Tongue (tissue), 2 donors: Measurements from ENCODE around the gene TANGO2. TPM values are rescaled to one million over a fixed set of nuclear protein-coding genes. Genes with fewer than 3 reads are reported as not detected.

Experiments used
- DNase-seq: peaks from one replicate; pipeline ENCODE4 v3.0.0-alpha.2; 2015
- total RNA-seq: library from RNA; depleted of rRNA; stranded (reverse); fragments of >200 nt; gene quantifications from one replicate; pipeline ENCODE4 v1.2.3, GENCODE V29; 2014

TANGO2 gene
- total RNA-seq, 1 donor from 2014 or later: 25.2 TPM

DNA sequence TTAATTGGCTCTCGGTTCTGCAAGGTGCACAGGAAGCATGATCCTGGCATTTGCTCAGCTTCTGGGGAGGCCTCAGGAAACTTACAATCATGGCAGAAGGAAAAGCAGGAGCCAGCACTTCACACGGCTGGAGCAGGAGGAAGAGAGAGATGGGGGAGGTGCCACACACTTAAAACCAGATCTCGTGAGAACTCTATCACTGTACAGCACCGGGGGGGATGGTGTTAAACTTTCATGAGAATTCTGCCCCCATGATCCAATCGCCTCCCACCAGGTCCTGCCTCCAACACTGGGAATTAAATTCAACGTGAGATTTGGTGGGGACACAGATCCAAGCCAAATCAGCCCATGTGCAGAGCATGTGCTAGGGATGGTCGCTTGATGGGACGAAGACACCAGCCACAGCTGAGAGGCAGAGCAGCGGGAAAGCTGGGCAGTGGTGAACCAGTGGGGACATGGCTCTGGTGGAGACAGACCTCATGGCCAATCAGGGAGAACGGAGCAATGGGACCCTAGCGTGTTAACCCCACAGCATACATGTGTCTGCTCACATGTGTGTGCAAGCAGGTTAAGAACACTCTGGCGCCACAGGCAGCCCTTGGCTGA, 6.2 kb downstream of the TANGO2 start:
- no peak for DNase-seq

DNA sequence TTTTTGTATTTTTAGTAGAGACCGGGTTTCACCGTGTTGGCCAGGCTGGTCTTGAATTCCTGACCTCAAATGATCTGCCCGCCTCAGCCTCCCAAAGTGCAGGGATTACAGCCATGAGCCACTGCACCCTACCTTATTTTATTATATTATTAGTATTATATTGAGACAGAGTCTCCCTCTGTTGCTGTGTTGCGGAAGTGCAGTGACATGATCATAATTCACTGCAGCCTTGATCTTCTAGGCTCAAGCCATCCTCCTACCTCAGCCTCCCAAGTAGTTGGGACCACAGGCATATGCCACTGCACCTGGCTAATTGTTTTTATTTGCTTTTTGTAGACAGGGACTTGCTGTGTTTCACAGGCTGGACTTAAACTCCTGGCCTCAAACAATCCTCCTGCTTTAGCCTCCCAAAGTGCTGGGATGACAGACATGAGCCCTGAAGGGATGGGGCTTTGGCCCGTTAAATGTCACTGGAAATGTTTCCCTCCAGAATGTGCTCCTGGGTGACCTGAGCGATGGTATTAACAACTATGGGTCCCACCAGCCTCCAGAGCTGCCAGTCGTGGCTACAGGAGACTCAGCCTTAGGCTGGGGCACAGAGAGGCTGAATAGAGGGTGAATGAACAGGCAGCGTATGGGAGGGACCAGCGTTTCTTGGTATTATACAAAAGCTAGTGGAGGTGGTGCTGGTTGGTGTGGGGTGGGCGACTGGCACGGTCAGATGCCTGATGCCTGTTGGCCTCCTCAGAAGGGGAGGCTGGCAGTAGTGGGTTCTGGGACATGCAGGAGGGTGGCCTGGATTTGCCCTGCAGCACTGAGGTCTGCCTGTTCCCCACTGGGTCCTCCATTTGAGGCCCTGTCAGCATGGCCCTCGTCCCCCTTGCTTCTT, 7.3 kb downstream of the TANGO2 start:
- no peak for DNase-seq

DNA sequence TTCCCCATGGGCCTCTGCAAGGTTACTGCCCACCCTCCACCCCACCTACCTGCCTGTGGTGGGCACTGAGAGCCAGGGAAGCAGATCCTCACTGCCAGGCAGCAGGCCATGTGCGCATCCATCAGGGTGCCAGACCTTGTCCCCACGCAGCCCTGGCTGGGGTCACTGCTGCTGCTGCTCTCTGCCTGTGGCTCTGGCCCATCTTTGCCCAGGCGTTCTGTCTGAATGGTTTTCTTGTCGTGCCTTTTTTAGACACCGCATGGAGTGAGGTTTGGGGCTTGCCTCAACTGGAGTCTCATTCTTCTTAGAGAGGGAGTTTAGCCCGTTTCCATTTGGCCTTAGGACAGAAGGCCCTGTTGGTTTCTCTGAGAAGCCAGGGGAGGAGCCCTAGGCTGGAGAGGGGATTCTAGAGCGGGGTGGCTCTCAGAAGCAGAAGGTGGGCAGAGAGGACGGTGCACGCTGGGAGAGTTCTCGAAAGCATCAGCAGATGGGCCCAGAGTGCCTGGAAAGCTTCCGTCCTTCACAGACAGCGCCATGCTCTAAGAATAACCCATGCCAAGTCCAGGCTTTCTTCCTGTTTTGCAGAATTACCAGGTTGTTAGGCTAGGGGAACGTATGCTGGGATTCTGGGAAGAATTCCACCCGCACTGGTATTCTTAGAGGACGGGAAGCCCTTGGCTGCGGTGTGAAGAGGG, 8.1 kb downstream of the TANGO2 start:
- DNase-seq: no peak

DNA sequence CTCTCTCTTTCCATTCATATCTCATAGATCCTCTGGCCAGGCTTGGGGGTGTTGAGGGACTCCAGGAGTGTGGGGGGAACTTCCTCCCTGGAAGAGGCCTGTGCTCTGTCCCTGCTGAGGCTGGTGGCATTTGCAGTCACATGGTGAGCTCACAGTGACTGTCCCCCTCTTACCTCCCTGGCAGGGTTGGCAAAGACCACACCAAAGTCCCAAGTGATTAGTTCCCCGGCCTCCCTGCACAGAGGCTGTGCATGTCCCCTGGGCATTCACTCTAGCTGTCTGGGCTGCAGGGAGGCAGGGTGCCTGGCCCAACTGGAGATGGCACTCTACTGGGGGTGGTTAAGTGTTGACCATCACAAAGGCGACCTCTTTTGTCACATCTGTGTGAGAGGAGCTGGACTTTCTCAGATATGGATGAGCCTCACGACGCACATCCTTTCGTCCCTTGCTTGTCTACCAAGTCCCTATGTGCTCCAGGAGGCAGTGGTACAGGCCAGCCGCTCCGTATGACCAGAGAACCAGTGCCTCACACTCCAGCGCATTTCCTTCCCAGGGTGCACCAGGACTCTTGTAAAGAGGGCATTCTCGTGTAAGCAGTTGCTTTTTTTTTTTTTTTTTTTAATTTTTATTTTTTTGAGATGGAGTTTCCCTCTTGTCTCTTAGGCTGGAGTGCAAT, 8.8 kb downstream of the TANGO2 start:
- no peak for DNase-seq

DNA sequence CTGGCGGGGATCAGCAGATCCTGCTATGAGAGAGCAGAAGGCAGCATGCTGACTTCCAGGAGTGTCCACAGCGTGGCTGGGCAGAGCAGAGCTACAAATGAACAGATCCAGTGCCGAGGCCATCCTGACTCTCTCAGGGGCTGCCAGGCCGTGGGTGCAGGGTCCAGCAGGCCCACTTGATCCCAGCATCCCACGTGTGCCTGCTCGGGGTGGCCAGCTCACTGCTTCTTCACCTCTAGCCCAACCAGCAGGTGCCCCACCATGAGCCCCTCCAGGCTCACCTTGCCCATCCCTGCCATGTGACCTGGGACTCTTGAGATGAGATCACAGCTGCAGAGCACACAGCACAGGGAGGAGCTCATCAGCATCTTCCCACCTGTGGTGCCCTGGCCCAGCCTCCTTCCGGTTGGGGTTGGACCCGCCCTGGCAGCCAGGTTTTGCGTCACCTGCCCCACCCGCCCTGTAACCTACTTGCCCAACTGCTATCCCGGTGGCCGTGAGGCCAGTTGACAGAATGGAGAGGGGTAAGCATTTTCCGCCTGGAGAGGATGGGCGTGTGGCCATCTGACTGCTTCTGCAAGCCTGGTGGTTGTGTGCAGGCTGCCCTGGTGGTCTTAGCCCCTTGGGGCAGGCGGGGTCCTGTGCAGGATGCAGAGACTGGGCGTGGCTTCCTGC, 11.0 kb downstream of the TANGO2 start:
- no peak for DNase-seq

DNA sequence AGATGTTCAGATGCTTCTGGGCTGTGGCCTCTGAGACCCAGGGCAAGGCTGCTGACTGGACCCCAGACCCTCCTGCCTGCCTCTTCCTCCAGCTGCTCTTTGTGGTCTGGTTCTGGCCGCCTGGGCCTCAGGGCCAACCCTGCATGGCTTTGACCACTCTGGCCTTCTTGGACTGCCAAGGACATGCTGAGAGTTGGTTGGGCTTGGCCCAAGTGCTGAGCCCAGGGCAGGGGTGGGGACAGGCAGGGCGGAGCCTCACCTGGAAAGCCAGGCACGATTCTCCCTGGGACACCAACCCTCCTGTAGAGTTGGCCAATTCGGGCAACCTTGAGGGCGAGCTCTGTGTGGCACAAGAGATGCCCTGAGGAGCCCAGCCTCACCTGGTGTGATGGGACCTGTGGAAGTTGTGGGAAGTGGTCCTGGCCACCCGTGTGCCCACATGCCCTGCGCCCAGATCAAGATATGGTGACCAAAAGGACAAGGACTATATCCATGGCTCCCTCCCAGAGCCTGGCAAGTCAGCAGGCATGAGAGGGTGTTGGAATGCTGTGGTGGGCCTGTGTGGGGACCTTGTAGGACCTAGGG, 11.6 kb downstream of the TANGO2 start:
- no peak for DNase-seq

DNA sequence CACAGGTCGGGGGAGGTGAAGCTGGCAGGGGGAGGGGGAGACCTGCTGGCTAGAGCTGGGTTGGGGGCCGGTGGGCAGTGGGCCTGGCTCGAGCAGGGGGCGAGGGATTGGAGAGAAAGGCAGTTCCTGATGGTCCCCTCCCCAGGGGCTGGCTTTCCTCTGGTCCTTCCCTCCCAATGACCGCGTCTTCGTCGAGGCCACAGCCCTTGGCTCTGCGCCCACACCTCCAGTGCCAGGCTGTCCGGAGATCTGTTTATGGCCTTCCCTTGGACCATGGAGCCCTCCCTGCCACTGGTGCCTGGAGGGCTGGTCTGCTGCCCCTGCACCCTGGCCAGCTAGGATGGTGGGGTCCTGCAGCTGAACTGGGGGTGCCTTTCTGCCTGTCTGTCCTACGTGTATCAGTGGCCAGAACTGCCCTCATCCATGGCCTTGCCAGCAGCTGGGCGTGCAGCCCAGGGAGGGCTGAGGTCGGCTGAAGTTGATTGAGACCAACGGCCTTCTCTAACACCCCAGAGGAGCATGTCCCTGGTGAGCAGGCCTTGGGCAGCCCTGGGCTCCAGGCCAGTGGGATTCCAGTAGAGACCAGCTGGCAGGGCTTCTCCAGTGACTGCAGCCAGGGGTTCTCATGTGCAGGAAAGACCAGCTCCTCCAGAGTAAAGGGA, 12.3 kb downstream of the TANGO2 start:
- DNase-seq: peak; percentile 46

DNA sequence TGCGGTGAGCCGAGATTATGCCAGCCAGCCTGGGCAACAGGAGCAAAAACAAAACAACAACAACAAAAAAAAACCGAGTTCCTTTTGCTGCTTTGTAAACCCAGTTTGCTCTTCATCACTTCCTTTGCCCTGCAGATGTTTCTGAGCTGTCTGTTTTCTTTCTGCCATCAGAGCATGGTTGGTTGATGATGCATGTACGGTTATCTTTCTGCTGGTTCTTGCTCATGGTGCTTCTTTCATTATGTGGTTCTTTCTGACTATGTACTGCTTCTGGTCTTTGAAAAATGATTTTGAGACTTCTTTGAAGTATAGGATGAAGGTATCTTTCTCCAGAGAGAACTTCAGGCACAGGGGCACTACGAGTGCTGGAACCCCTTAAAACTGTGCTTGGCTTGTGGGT, 13.2 kb downstream of the TANGO2 start:
- DNase-seq: no peak

DNA sequence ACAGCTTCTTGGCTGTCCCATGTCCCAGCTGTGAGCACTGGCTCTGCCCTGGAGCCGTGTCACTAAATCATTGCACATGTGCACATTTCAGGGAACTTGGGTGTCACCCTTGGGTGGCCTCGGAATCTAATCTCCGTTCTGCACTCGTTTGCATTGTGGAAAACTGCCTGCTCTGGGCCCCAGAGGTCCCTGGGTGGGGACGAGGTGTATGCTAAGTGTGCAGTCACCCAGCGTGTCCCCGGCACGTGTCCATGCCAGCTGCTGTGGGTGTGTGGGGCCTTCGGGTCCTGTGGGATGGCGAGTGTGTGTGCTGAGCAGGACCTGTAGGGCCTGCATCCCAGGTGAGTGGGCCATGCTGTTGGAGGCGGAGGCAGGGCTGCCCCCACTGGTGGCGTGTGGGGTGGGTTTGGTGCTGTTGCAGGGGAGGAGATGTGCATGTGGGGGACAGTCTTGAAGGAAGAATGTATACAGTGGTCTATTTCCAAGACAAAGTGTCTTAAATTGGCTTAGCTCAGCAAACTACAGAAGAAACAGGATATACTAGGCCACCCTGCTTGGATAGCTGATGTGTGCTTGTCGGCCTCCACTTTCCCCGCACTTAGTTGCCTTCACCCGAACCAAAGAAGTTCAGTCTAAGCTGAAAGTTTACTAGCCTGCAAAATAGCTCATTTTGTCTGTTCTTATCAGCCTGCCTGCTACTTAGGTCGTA, 14.6 kb downstream of the TANGO2 start:
- no peak for DNase-seq

DNA sequence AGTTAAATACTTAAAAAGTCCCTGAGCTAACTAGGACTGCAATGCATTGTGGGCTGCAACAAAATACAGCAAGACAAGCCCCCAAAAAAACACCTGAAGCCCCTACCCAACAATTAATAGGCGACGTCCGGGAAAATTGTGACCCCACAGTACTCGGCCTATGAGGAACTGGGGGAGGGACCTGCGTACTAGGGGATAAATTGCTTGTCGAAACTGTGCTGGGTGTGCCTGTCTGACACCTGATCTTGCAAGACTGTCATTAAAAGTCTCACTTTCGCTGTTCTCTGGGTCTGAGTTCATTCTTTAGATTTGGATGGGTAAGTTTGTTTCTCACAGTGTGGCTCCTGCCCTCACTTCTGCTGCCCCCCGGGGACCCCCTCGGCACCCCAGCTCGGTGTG, 15.2 kb downstream of the TANGO2 start:
- no peak for DNase-seq

DNA sequence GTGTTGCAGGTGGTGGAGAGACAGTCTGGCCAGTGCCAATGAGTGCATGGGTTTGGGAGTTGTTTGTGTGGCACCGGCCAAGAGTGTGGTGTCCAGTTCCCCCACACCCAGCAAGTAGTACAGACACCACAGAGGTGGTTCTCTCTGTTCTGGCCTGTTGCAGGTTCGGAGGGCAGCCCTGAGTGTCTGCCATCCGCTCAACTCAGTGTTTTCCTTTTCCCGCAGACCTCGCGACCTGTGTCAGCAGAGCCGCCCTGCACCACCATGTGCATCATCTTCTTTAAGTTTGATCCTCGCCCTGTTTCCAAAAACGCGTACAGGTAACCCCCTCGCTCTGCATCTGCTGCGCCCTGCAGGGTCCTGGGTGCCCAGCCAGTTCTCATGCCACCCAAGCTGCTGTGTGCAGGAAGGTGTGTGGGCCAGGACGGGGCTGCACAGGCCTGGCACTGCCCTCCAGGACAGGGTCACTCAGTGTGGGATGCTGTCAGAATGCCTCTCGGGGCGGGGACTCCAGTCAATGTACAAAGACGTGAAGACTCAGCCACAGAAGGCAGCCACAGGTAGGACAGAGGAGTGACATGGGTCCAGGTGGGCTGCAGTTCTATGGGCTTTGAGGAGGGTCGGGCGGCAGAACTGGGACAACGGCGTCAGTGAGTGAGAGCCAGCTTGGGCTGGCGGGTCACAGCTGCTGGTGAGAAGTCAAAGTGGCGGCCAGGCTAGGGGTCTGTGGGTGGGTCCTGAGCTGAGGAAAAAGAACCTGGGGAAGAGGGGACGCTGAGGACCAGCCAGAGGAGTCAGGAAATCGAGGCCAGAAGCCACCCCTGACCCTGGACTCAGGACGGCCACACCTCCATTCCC, 15.9 kb downstream of the TANGO2 start:
- no peak for DNase-seq

DNA sequence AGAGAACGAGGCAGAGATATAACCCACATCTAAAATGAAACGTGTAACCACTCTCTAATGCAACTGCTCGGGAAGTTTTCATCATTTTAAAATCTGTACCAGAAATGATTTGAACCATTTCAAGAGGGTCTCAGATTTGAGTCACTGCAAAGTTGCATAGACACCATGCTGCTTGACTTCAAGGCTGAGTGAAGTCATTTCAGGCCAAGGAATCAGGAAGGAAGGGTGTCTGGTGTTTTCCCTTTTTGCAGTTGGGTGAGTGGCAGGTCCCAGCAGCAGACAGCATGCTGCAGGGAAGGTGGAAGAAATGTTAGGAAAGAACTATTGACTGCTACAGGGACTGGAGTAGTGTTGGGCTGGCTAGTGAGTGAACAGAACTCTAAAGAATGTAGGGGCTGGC, 16.5 kb downstream of the TANGO2 start:
- DNase-seq: no peak

DNA sequence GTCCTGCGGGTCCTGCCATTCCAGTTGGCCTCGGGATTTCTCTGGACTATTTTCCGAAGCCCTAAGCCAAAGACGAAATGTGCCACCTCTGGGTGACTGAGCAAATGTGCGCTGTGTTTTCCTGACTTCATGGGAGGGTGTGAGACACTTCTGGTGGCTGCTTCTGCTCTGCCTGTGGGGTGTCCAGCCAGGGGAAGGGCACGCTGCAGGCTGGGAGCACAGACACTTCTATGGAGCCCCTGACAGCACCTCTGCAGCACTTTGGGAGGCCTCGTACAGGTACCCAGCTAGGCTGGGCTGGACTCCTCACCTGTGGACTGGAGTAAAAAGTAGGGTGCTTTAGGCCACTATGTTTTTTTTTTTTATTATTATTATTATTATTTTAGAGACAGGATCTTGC, 17.7 kb downstream of the TANGO2 start:
- no peak for DNase-seq

DNA sequence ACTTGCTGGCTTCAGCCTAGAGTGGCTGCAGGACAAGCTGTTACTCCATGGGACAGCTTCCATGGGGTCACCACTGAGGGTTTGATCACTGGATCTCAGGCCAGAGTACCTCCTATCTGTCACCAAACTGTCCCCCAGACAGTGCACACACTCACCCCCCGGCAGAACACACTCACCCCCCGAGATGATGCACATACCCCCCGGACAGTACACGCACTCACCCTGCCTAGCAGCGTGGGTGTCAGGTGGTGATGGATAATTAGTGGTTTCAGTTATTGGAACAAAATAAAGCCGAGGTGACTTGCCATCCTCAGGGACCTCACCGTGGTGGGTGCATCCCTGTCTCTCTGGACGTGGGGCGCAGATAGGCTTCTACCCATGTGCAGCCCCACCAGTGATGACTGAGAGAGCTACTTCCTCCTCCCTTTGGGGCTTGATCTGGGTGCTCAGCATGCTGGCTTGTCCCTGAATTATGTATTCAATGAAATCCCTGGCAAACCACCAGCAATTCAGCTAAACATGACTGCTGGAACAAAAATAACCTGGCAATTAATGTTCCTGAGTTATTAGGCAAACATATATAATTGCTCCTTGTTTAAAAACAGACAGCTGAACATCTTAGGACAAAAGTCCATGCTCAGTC, 18.9 kb downstream of the TANGO2 start:
- no peak for DNase-seq

DNA sequence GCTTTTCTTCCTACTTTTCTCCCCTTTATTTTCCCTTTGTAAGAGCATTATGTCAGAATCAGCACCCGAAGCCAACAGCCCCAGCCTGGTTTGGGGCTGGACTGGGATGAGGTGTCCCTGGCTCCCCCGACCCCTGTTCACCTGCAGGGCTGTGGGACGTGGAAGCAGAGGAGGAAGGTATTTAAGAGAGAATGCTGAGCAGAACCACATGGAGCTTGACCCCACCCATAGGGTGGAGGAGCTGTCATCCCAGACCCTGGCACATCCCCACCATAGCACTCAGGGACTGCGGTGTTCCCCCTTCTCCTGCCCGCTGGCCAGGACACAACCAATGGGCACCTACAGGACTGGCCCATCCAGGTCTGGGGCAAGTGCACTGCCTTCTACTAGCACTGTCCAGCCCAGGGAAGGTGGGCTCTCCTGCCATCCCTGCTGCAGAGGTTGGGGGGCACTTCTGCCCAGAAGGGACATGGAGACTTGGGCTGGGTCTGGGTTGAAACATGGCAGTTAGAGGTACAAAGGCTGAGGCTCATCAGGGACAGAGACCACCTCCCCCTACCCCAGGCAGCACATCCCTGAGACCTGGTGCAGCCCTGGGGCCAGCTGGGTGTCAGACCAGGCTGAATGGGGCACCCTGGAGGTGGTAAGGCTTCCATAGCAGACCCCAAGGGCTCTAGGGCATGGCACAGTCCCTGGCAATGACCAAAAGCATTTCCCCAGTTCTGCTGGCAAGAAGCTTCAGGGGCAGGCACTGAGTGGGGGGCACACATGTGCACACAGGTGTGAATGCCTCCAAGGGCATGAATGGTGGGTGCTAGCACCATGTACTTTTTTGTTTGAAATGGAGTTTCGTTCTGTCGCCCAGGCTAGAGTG, 19.7 kb downstream of the TANGO2 start:
- no peak for DNase-seq

DNA sequence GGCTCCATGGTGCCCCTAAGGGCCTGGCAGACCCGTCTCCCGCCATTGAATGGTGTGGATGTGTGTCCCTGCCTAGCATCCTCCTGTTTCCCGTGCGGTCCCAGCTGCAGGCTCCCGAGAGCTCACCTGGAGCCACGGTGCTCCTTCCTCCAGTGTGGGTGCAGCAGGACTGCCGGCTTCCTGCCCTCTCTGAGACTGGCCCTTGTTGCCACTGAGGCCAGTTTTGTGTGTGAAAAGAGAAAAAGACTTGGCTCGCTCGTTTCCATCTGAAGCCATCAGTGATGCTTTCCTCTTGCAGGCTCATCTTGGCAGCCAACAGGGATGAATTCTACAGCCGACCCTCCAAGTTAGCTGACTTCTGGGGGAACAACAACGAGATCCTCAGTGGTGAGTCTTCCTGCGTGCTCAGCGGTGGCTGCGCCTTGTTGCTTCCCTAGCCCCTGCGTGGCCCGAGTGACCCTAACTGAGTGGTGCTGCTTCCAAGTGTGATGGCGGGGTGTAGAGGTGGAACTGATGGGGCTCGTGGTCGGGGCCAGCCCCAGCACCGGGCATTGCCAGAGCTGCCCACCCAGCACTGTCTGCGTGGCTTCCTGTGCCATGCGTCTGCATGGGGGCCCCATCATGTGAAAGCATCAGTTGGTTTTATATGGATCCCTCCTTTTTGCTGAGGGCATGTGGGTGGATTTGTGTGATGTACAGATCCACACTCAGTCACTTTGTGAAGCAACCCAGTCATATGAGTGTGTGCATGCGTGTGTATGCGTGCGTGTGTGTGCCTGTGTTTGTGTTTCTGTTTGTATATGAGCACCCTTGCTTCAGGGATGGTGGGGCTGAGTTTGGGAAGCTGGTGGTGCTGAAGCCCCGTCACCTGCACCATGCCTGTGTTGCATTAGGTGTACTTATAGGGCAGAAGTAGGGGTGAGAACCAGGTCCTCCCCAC, 22.4 kb downstream of the TANGO2 start:
- DNase-seq: no peak

DNA sequence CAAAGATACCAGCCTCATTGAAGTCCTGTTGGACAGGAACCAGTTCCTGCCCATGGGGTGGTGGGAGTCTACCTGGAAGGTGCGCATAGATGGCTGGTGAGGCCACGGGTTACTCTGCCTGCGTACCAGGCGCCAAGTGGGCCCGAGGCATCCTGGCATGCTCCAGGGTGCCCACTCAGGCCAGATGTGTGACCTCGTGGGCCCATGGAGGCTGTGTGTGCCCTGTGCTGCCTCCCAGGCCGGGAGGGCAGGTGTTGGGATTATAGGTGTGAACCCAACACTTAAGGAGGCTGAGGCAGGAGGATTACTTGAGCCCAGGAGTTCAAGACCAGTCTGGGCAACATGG, 23.1 kb downstream of the TANGO2 start:
- DNase-seq: no peak
